IPS DF 4.7 (cell line): ENCODE results near the gene TNK1.

Source experiments
- DNase-seq: peaks from one replicate; pipeline ENCODE4 v3.0.0-alpha.2; 2013; ENCODE audit warnings: low spot score; ENCODE audit errors: extremely low read depth

The TNK1 gene

DNA sequence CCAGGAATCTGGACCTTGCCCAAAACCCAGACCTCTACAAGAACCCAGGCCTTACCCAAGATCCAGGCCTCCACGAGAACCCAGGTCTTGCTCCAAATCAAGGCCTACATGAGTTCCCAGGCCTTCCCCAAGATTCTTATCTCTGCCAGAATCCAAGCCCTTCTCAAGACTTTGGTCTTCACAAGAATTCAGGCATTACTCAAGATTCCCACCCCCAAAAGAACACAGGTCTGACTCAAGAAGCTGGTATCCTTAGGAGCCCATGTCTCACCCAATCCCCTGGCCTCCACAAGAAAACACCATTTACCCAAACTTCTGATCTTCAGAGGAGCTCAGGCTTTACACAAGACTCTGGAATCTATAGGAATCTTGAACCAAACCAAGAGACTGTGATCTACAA is 50.3 kb downstream of the TNK1 start:
- DNase-seq: no peak

DNA sequence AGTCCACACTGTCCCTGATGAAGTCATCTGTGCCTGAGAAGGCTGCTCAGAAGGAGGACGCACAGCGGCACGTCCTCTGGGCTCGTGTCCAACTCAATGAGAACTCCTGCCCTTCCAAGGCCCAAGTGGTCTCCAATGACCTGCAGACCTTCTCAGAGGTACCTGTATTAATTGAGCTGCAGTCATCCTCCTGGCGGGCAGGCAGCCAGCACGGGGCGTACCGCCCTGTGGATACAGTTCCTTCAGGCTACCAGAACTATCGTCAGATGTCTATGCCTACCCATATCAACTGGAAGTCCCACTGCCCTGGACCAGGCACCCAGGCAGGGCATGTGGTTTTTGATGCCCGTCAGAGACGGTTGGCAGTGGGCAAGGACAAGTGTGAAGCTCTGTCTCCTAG is 51.4 kb downstream of the TNK1 start:
- no peak for DNase-seq

DNA sequence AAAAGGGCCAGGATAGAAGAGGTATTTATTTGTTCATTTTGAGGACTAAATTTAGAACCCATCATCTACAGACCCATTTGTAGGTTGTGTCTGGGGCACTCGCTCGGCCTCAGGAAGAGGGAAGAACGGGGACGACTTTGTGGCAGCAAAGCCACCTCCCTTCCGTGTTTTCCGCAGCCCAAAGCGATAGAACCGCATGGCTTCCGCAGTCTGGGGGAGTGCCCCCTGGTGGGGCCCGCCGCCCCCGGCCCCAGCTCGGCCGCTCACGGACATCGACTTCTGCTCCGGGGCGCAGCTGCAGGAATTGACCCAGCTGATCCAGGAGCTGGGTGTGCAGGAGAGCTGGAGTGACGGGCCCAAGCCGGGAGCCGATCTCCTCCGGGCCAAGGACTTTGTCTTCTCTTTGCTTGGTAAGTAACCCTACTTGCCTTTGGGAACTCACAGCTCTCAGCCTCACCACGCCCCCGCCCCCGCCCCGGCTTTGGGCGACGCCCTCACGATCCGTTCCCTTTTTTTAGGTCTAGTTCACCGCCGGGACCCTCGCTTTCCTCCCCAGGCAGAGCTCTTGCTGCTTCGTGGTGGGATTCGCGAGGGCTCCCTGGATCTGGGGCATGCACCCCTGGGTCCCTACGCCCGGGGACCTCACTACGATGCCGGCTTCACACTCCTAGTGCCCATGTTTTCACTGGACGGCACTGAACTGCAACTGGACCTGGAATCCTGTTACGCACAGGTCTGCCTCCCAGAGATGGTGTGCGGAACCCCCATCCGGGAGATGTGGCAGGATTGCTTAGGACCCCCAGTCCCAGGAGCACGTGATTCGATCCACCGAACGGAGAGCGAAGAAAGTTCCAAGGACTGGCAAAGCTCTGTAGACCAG is 55.0 kb downstream of the TNK1 start:
- DNase-seq: no peak

DNA sequence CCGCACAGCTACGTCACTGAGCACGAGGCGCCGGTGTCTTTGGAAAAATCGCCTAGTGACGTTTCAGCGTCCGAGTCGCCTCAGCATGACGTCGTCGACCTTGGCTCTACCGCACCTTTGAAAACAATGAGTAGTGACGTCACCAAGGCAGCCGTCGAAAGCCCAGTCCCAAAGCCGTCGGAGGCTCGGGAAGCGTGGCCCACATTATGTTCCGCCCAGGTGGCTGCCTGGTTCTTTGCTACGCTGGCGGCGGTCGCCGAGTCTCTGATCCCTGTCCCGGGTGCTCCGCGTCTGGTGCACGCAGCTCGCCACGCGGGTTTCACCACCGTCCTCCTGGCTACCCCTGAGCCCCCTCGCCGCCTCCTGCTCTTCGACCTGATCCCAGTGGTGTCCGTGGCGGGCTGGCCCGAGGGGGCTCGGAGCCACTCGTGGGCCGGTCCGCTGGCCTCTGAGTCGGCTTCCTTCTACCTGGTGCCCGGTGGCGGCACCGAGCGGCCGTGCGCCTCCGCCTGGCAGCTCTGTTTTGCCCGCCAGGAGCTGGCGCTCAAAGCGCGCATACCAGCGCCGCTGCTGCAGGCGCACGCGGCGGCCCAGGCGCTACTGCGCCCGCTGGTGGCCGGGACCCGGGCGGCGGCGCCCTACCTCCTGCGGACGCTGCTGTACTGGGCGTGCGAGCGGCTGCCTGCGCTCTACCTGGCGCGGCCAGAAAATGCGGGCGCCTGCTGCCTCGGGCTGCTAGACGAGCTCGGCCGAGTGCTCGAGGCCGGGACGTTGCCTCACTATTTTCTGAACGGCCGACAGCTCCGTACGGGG is 55.9 kb downstream of the TNK1 start:
- peak; percentile 51 for DNase-seq

DNA sequence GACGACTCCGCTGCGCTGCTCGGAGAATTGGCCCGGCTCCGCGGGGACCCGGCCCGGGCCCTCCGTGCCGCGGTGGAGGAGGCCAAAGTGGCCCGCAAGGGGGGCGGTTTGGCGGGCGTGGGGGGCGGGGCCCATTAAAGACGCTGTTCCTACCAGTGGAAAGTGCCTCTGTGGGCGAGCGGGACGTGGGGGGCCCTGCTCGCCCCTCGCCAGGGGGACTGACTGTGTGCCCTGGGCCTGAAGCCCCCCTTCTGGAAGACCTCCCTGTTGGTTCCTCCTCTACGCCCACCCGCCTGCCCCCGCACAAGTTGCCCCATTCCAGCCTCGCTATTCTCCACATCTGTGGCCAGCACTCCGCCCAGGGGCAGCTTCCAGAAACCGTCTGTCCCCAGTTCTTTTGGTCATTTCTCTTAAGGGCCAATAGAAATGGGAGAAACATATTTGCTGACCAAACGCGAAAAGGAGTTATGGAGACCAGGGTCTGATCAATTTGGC is 56.5 kb downstream of the TNK1 start:
- DNase-seq: no peak

DNA sequence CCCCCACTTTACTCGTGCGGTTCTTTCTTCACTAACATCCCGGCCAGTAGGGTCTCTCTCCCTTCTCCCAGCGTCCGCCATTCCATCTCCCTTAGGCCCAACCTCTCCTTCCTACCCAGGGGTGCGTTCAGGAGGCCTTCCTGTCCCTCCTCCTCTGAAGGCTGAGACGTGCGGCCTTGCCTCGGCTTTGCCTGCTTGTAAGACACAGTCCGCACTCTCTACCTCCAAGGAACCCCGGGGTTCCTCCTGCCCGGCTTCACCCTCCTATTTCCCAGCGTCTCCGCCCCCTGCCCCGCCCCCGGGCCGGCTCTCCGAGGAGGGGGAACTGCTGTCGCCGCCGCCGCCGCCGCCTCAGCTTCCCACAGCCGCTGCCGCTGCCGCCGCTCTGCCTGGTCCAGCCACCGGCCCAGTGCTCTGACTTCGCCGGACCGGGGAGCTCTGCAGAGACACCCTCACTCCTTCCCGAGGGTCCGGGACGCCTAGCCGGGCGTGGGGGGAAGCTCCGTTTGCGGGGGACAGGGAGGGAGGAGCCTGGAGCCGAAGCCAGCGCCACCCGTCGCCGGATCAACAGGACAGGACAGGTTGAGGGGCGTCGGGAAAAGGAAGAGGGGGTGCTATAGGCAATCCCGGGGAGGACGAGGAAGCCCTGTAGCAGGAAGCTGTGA is 57.2 kb downstream of the TNK1 start:
- DNase-seq: no peak

DNA sequence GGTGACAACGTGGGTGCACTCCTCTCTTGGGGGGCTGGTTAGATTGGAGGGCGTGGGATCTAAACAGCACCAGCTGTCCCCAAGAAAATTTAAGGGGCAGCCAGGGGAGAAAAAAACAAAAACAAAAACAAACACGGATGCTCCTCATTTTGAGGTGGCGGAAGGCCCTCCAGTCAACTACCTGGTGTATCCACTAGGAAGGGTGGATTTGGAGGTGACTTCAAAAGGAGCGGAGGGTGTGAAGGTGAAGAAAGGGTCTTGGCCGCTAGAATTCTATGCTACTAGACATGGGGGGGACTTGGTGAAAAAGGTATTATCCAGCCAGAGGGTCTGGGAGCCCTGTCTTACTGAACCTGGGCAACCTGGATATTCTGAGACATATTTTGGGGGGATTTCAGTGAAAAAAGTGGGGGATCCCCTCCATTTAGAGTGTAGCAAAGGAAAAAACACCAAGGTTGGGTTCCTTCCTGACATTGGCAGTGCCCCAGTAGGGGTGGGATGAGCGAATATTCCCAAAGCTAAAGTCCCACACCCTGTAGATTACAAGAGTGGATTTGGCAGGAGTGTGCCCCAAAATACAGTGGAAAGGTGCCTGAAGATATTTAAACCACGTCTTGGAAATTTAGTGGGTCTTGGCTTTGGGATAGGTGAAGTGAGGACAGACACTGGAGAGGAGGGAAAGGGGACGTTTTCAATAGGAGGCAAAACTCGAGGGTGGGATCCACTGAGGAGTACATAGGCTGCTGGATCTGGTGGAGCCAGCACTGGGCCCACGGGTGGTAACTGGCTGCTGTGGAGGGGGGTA is 58.0 kb downstream of the TNK1 start:
- DNase-seq: no peak
